ENCODE results near the gene DMRT1.

The DMRT1 gene

DNA sequence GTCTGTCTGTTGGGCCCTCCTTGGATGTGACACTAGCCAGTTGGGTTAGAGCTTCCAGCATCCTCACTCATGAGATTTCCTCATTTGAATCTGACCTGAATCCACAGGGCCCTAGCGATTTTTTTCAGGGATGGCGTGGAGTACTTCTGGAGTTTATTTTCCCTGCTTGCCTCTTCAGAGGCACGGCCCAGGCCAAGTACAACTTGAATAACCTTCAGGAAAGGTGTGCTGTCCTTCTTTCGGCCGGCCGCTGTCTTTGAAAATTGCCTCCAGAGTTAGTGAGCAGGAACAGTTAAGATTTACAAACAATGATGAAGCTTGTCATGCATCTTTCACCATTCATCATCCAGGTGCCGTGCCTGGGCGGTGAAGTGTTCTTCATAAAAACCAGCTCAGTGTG is 85.5 kb downstream of the DMRT1 start:
- DNase-seq = no peak

DNA sequence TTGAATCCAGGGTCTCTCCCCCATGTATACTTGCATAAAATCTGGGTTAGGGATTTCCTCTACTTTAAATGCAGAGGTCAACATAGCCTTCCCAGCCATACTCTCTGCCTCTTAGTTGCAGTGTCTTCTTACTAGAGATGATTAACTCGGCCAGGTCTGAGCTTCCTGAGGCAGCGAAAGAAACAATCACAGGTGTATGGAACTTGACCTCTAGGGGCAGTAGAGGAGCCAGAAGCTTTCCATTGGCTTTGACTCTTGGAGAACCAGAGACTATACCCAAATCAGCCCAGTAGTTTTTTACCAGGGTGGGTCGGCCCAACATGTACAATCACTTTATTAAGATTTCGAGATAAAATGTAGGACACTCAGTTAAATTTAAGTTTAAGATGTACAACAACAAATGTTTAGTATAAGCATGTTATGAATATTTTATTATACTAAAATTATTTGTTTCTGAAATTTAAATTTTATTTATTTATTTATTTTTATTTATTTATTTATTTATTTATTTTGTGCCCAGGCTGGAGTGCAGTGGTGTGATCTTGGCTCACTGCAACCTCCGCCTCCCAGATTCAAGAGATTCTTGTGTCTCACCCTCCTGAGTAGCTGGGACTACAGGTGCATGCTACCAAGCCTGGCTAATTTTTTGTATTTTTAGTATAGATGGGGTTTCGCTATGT is 87.0 kb downstream of the DMRT1 start:
- no peak for DNase-seq

DNA sequence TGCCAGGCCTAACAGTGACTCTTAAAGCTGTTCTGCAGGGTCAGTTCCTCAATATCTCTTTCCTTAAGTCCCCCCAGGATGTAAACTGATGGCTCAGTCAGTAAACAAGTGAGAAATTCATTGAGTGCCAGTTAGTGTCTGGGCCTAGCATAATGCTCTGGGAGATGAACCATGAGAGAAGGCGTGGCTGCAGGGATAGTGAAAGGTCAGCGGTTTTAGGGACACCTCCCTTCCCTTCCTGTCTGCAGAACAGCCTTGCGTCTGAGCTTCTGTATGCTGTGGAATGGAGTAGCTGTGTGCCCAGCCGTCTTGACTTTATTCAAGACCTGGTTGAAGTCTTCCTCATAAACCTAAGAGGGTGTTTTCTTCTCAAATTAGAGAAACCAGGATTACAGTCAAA is 88.2 kb downstream of the DMRT1 start:
- DNase-seq = no peak

DNA sequence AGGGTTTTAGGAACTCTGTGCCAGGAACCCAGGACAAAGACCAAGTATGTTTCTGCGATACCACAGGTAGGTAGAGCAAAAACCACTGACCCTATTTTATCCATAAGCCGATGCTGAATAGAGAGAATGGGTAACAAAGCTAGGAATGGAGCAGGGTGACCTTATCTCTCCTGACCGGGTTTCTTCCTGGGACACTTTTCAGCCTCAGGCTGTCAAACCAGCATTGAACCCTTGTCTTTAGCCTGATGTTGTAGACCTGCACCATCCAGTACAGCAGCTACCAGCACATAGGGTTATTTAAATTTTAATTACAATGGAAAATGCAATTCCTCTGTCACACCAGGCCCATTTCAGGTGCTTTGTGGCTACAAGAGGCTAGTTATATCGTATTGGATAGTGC is 91.9 kb downstream of the DMRT1 start:
- DNase-seq = no peak

DNA sequence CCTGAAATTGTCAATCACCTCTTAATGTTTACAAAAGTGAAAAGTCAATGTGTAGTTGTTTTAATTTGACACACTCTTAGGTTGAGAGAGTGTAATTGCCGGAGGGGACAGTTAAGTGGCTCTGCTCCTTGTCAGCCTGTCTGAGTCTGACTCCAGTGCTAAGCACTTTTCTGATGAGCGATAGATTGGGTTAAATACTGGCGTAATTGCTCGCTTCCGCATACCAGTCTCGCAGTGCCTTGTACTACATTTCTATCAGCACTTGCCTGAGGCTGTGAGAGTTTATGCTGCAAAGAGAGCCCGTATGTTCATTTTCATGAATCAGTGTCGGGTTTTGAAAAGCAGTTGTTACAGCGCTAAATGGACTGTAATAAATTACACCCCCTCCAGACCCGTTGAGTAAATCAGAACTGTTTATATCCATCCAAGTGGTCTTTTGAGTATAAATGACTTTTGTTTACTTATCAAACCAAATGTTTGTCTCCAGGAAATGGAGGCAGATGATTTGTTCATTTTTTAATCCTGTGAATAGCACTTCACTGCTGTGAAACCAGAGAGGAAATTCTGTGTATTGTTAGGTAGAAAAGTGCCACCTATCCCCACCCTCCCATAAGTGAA is 94.0 kb downstream of the DMRT1 start:
- DNase-seq = no peak

DNA sequence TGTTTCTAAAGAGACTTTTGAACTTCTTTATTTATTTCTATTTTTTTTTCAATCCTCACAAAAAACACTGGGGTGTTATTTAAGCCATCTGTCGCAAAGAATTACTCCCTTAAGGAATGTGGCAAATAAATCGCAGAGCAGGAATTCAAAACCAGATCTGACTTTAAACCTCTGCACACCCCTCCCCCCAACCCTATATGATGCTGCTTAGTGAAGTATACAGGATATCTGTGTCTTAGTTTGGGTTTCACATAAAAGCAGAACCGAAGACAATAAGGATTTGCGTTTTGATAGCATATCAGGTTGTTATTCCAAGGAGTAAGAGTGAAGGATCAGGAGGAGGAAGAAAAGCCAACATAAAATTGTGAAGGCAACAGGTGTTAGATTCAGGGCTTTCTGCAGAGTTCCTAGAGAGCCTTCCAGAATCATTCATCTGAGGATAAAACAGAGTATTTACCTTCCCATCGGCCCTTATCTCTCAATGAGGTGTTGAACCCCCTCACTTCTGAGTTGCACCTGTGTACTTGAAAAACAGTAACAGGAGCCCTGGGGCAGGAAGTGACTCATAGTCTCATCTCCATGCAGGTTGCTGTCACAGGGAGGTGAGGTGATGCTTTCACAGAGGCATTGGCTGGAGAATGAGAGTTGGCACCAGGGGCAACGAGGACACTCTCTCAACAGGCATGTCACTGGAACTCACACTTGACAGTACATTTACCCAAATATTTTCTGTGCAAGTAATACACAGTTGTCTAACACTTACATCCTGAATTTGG is 101.5 kb downstream of the DMRT1 start:
- no peak for DNase-seq

DNA sequence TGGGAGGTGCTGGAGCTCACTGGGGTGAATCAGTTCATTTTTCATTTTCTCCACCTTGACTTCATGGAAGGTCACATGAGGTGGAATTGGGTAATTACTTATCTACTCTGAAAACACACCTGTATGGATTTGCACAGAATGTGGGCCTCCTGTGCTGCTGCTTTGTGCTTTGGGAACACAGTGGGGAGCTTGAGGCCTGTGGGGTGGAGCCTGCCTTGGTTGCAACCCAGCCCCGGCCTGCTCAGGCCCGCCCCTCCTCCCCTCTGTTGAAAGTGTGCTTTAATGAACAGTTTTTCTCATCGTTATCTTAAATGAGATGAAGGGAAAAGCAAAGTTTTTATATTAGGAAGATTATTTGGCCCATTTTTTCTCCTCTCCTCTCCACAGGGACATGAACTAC is 106.5 kb downstream of the DMRT1 start:
- DNase-seq = no peak

DNA sequence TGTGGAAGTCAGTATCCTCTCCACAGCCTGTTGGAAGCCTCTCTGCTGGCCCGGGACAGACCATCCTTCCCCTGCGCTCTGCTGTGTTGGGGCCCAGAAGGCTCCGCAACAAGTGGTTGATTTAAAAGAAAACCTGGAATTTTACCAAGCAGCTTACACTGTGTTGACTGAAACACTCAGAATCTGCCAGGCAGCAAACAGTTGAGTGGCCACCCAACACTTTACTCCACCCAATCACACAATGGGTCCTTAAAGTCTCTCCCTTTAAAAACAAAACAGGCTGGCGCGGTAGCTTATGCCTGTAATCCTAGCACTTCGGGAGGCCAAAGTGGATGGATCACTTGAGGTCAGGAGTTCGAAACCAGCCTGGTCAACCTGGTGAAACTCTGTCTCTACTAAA is 107.0 kb downstream of the DMRT1 start:
- no peak for DNase-seq

DNA sequence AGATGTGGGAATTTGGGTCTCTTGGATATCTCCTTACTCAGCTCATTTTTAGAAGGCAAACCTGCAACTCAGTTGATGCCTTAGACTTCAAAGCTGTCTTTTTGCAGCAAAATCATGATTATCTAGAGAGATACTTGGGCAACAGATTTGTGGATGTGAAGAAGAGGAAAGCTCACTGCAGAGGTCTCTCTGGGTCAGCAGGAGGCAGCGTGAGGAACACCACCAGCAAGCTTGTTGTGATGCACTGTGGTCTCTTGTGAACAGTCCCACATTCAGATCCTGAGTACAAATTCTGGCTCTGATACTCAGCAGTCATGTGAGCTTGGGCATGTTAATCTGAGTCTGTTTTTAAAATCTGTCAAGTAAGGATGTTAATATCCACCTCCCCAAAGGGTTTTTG is 108.6 kb downstream of the DMRT1 start:
- DNase-seq = no peak

DNA sequence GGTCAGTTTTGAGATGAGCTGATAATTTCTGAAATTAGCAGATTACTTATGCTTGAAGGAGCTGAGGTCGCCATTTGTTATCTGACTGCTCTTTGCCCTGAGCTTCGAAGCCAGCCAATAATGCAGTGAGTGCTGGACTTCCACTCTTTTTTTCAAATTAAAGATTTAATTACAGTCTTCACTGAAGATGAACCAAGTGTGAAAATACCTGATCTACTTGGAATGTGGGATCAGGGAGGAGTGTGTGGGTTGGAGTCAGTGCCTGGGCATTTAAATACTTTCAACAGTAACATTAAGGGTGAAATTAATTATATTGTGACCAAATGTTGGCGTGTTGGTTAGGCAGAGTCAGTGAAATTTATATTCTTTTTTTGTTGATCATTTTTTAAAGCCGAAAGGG is 111.0 kb downstream of the DMRT1 start:
- DNase-seq = no peak

DNA sequence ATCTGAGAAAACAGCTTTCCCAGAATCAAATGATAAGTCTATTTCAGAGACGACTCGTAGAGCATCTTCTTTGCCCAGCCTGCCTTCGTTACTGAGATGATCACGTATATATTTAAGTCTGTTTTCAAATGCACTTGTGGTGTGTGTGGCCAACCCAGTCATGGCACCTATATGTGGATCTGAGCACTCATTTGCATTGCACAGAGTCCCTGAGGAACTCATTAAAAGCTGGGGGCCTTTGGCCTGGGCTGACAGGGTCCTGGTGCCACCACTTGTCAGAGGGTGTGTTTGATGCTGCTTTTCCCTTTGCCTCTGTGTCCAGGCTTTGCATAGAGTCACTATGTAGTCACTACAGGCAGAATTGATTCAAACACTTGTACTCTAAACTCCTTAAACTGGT is 117.6 kb downstream of the DMRT1 start:
- DNase-seq = no peak

DNA sequence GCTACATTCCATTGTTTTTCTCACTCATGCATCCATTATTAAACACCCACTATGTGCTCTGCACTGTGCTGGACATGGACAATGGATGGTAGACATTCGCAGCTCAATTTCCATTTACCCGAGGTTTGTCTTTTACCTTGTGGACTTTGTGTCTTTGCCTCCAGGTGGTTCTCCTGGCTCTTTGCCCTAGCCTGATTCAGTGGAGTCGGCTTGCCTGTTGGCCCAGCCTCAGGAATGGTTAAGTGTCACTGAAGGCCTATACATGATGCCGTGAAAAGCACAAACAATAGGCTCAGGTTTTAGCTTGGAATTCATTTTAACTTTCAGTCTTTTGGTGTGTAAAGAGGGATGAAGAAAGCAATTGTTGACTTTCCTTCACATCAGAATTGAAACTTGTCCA is 118.4 kb downstream of the DMRT1 start:
- no peak for DNase-seq

DNA sequence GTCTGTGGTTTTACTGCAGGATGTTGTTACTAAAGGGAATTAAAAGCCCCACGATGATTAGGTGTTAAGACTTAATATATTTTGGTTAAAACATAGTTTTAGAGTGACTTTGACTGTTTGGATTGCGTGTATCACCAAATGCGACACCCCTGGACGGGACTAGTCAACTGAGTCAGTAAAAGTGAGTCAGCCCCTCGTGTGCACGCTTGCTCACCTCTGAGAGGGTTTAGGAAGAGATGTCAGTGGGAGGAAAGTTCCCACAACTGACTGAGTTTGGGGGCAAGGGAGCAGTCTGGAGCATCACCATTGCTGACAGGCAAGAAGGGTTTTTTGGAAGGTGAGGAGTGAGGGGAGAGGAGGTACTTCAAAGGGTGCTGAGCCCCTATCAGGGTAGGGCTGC is 120.5 kb downstream of the DMRT1 start:
- DNase-seq = no peak

DNA sequence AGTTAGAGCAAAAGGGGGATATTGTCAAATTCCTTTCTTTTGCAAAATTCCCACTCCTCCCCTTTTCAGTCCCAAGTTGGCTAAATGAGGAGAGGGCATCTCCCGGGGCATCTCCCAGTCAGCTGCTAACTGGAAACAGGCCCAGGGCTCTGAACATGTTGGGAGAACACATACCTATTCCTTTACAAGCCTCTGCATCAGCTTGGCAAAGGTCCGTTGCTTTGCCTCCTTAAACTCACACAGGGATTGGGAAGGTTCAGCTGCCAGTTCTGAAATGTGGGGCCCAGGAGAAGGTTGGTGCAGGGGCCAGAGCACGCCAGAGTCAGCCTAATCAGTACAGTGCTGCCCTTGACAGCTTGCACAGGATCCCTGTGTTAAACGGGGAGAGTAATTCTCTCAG is 124.0 kb downstream of the DMRT1 start:
- DNase-seq = no peak

DNA sequence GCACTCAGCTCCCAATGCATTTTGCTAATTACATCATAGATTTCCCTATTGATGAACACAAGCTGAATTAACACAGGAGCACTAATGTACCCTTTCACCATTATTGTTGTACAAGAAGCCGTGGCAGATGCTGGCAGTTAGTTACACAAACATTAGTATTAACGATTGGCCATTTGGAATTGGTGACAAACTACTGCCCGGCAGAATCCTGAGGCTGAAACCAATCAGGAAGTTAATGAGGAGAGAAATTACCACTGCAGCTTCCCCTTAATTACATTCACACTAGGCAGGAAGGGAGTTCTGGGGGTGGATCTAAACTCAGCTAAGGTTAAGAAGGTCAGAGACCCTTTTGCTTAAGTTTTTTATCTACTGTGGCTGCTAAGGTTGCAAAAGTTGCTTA is 125.4 kb downstream of the DMRT1 start:
- DNase-seq = no peak

DNA sequence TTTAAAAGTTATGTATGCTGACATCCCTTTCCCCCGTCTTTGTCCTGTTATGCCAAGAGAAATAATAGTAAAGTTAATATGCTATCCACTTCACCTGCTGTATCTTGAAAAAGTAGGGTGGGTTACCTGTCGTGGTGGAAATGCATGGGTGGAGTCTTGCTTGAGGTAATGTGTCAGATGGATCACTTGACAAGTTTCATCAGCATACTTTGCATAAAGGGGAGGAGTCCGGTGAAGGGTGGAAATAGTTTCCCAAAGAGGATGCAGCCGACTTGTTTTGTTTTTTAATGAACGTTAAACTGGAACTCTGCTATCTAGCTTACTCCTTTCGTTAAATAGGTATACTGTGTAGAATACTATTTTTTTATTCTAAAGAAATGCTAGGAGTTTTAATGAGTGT is 125.9 kb downstream of the DMRT1 start:
- no peak for DNase-seq

DNA sequence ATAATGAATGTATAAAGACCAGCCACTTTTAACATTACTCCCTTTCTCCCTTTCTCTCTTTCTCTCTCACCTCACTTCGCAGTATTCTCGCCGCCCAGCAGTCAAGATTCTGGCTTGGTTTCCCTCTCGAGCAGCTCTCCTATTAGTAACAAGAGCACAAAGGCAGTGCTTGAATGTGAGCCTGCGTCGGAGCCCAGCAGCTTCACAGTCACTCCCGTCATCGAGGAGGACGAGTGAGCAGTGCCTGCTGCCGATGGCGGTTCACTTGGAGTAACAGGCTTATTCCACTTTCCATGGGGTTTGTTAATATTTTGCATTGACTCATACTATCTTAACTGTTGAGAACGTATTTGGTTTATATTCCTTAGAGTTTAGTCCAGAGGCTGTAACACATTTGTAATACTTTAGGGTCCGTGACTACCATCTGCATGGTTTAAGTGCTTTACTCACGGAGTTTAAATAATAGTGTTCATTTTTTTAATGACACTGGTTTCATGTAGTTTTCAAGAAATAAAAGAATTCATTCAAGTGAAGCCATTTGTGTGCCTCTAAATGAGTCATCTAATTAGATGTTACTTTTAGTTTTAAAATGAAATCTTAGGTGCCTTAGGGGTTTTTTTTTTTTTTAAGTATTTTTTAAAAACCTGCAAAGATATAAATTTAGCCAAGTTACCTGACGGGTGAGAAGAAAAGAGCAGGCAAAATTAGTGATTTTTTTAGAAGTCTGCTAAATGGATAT is 126.6 kb downstream of the DMRT1 start:
- DNase-seq = no peak

DNA sequence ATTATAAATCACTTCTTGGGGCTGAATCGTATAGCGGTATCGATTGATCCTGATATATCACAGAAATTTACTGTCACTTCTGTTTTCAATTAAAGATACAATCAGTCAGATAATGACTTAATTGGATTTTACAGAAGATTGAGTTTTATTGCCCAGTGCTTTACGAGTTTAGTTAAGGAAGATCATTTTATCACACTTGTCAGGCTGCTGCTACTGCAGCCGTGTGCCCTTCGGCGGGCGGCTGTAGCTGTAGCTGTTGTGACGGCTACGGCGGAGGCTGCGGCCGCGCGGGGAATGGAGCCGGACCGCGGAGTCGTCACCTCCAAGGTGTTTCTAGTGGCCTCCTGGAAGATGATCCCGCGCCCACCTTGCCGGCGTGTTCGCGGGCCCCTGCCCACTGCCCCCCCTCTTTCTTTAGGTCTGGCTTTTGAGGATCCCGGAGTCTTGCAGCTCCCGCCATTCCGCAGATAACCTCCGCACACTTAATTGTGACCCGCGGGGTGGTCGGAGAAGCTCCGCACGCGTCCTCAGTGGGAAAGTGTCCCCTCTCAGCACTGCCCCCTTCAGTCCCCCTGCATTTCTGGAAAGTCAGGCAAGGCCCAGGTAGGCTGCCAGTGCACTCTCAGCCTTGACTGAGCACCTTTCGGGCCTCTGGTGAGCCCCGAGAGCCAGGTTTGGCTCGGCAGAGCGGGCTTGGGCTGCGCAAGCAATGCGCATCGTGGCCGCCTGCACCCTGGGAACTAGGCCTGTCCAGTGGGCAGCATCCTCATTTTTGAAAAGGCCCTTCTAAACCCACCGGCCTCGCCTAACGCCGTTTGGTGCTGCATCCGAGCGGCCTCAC is 128.0 kb downstream of the DMRT1 start:
- no peak for DNase-seq

DNA sequence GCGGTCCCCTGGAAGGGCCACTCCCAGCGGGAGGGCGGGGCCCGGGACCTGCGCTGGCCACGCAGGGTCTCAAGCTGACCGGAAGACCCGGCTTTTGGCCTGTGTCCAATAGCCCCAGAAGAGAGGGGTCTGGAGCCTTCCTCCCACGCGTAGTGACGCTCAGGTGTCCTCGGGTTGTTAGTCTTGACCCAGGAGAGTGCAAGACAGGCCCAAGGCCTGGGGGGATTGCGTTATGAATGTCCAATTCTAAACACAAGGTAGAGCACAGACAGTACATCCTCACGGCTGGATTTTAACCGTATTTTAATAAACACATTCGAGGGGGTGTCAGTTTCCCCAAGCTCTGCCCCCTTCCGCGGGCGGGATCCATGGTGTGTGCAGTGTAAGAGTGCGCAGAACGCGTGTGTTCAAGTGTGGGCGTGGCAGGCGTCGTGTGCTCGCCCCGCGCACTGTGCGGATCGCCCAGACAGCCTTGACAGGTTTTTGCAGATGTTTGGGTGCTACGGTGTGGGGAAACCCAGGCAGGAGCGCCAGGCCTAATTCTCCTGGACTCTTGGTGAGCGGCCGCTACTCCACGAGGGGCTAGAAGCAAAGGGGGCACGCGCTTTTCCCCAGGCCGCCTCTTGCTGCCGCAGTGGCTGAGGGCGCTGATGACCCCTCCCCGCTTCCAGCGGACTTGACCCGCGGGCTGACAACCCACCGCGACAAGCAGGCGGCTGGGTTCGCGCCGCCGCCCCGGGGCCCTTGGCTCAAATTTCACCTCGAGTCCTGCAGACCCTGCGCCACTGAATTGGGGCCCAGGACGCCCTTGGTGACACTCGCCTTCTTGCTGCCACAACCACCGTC is 128.9 kb downstream of the DMRT1 start:
- no peak for DNase-seq

DNA sequence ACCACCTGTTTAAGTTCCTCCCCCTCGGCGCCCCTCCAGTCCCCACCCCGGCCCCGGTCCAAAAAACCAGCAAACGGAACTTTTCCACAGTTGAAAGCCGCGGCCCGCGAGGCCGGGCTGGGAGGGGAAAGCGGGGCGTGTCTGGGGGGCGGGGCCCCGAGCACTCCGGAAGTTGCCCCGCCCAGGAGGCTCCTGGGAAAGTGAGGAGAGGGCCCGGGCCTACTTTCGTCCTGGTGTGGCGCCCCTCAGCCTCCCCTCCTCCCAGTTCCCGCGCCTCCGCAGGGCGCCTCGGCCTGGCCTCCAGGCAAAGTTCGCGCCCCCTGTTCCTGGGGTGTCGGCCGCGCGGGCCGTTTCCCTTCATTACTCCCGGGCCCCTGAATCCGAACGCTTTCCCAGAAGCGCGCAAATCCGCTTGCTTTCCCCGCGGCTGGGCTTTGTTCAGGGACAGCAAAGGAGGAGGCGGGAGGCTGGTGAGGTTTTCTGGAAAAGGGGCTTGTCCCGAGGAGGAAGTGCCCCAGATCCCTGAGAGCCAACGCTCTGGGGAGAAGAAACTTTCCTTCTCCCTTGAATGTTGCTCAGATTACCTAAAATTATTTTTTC is 130.5 kb downstream of the DMRT1 start:
- DNase-seq = no peak

Measured in NCI-H2227 treated with DMSO at 0.1 percent for 48 hours (cell line).